ENCODE results near the gene LAMA2.

The LAMA2 gene

DNA sequence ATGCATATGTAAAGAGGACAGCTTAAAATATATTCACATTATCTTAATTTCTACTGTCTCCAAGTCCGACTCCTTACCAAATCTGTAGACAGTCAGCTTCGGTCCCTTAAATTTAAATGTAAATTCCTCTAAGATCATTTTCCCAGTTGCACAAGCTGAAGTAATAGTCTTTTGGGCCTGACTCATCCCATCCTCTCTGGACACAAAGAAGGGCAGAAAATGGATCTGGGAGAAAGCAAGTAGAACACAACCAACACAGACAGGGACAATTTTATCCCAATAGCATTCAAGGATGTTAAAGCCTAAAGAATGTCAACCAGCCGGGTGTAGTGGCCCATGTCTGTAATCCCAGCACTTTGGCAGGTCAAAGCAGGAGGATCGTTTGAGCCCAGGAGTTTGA, 598.8 kb downstream of the LAMA2 start:
- Histone ChIP-seq H3K4me3 (no peak overlapping the region), H3K9me3 (ENCODE audit: low read depth, low read length) (no peaks in the 10 kb centered on the region), H3K27ac (no peak overlapping the region), H3K9ac (ENCODE audit: insufficient read length) (no peak overlapping the region), H3K36me3 (ENCODE audit: insufficient read depth, low read length) (no peaks in the 10 kb centered on the region)
- no peak for DNase-seq (ENCODE audit: low read depth, low spot score)
- no peak for TF ChIP-seq FOXP2 (optimal IDR thresholded peaks at IDR 0.05; ENCODE audit: control extremely low read depth, extremely low read length, insufficient read depth)
- TF ChIP-seq EZH2 (IDR thresholded peaks at IDR 0.05), result no peak
- TF ChIP-seq POLR2AphosphoS5 (IDR thresholded peaks at IDR 0.05; ENCODE audit: borderline replicate concordance, low read depth, low read length), result no peak

DNA sequence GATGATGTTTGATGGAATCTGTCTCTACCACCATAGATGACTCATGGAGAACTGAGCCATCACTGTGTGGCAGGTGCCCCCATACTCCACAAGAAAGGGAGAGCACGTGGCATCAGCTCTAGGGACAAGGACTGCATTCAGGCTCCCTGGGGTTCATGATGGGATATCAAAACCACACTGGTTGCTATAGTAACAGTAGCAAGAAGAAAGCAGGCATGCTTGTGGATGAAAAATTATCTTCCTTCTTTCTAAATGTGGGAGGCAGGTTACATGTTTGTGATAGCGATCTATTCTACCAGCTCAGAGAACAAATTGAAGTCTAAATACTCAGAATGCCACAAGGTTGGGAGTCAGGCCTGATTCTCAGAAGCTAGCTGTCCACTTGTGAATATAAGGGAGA, 602.8 kb downstream of the LAMA2 start:
- no peak overlapping the region for H3K4me3 ChIP-seq
- H3K9ac ChIP-seq (ENCODE audit: insufficient read length), result no peak overlapping the region
- H3K27ac ChIP-seq, result no peak overlapping the region
- DNase-seq (ENCODE audit: low read depth, low spot score), result no peak
- no peaks in the 10 kb centered on the region for H3K9me3 ChIP-seq (ENCODE audit: low read depth, low read length)
- H3K36me3 ChIP-seq (ENCODE audit: insufficient read depth, low read length), result no peaks in the 10 kb centered on the region
- TF ChIP-seq POLR2AphosphoS5 (IDR thresholded peaks at IDR 0.05; ENCODE audit: borderline replicate concordance, low read depth, low read length), result no peak
- TF ChIP-seq FOXP2 (optimal IDR thresholded peaks at IDR 0.05; ENCODE audit: control extremely low read depth, extremely low read length, insufficient read depth), result no peak

DNA sequence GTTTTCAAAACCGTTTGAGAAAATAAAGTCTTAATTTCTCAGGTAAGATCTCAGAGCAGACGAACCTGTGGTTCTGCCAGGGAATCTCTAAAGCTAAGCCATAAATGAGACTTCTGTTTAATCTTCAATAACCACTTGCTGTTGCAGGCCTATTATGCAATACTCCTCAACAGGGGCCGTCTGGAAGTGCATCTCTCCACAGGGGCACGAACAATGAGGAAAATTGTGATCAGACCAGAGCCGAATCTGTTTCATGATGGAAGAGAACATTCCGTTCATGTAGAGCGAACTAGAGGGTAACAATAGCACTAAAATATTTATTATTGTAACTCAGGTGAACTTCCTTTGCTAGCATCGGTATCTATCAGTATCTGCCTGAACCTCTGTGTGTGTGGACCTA, 603.4 kb downstream of the LAMA2 start:
- H3K36me3 ChIP-seq (ENCODE audit: insufficient read depth, low read length), result no peaks in the 10 kb centered on the region
- TF ChIP-seq FOXP2 (optimal IDR thresholded peaks at IDR 0.05; ENCODE audit: control extremely low read depth, extremely low read length, insufficient read depth) (no peak), POLR2AphosphoS5 (IDR thresholded peaks at IDR 0.05; ENCODE audit: borderline replicate concordance, low read depth, low read length) (no peak)
- DNase-seq (ENCODE audit: low read depth, low spot score), result no peak

DNA sequence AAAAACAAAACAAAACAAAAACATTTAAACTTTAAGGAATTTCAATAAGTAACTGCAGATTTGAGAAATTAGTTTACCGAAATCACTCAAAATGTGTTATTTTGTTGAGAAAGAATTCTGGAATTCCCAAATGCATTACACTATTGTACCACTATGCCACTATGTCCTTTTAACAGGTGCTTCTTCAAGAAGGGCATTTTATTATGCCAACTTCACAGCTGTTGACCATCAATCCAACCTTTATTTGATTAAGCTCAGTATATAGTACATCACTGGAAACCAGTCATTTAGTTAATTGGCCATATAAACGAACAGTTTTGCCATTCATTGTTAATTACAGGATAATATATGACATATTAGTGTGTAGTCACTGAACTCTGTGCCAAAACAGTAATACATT, 605.4 kb downstream of the LAMA2 start:
- DNase-seq (ENCODE audit: low read depth, low spot score), result no peak
- H3K27ac ChIP-seq, result no peak overlapping the region

More for the DNA sequence above, 603.4 kb downstream of the LAMA2 start:
- Histone ChIP-seq H3K9ac (ENCODE audit: insufficient read length) (no peak overlapping the region), H3K27ac (no peak overlapping the region), H3K4me3 (no peak overlapping the region), H3K9me3 (ENCODE audit: low read depth, low read length) (no peaks in the 10 kb centered on the region)

DNA sequence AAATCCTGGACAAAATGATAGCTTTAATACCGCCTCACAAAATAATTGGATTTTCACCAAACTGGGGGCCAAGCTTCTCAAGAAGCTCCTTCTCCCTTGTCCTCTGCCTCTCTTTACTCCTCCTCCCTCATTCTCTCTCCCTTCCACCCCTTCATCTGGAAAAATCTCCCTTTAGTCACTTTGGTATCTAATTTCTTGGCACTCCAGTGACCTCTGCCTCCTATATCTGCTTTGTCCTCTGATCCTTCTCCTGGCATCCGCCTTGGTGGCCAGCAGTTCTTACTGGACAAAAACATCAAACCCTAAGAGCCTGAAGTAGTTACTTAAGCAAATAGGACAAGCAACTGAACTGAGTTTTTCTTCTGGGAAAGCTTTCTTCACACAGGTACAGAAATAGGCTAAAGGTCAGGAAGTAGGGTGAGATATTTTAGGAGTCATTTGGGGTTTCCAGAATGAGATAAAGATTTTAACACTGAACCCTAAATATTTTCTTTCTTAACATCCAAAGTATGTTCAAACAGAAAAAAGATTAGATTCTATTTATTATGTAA, 606.4 kb downstream of the LAMA2 start:
- DNase-seq (ENCODE audit: low read depth, low spot score), result no peak
- Histone ChIP-seq H3K27ac (no peak overlapping the region), H3K9ac (ENCODE audit: insufficient read length) (no peak overlapping the region), H3K36me3 (ENCODE audit: insufficient read depth, low read length) (no peaks in the 10 kb centered on the region), H3K9me3 (ENCODE audit: low read depth, low read length) (no peaks in the 10 kb centered on the region), H3K4me3 (no peak overlapping the region)
- TF ChIP-seq EZH2 (IDR thresholded peaks at IDR 0.05) (no peak), FOXP2 (optimal IDR thresholded peaks at IDR 0.05; ENCODE audit: control extremely low read depth, extremely low read length, insufficient read depth) (no peak), POLR2AphosphoS5 (IDR thresholded peaks at IDR 0.05; ENCODE audit: borderline replicate concordance, low read depth, low read length) (no peak)

More for the DNA sequence above, 605.4 kb downstream of the LAMA2 start:
- Histone ChIP-seq H3K4me3 (no peak overlapping the region), H3K36me3 (ENCODE audit: insufficient read depth, low read length) (no peaks in the 10 kb centered on the region), H3K9ac (ENCODE audit: insufficient read length) (no peak overlapping the region), H3K9me3 (ENCODE audit: low read depth, low read length) (no peaks in the 10 kb centered on the region)
- TF ChIP-seq POLR2AphosphoS5 (IDR thresholded peaks at IDR 0.05; ENCODE audit: borderline replicate concordance, low read depth, low read length), result no peak
- no peak for TF ChIP-seq FOXP2 (optimal IDR thresholded peaks at IDR 0.05; ENCODE audit: control extremely low read depth, extremely low read length, insufficient read depth)
- no peak for TF ChIP-seq EZH2 (IDR thresholded peaks at IDR 0.05)

DNA sequence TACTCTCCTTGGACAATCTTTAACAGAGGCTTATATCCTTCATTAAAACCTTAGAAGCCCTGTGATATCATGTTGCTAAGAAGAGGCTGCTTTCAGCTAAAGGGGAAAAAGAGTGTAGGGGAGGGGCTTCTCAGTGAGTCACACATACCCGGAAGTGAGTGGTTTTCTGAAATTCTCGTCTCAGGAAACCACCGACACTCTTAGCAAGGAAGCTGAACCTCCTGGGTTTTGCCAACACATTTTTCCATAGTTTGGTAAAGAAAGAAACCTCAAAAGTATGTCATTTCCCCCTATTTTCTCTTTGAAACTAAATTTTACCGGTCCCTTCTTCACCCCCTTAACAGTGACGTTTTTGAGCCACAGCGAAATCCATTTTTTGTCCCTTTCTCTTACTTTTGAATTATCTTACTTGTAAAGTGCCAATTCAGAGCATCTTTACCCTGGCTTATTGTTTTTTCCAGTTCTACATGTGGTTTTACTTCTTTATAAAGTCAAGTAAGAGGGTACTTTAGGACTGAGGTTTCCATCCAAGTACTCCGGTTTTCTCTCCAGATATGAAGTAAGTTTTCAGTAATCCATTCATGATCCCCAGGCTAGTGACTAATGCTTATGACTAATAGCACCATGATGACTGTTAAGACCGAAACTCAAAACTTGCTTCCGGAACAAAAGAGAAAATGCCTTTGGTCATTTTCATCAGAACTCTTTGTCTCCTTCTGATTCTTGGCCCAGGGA, 607.8 kb downstream of the LAMA2 start:
- H3K9me3 ChIP-seq (ENCODE audit: low read depth, low read length), result no peaks in the 10 kb centered on the region
- H3K9ac ChIP-seq (ENCODE audit: insufficient read length), result peak overlapping the region; percentile 64
- peak overlapping the region; percentile 72 for H3K4me3 ChIP-seq
- no peaks in the 10 kb centered on the region for H3K36me3 ChIP-seq (ENCODE audit: insufficient read depth, low read length)
- TF ChIP-seq EZH2 (IDR thresholded peaks at IDR 0.05) (no peak), POLR2AphosphoS5 (IDR thresholded peaks at IDR 0.05; ENCODE audit: borderline replicate concordance, low read depth, low read length) (peak; percentile 64), FOXP2 (optimal IDR thresholded peaks at IDR 0.05; ENCODE audit: control extremely low read depth, extremely low read length, insufficient read depth) (no peak)
- H3K27ac ChIP-seq, result peak overlapping the region; percentile 96
- peak; percentile 88 for DNase-seq (ENCODE audit: low read depth, low spot score)

DNA sequence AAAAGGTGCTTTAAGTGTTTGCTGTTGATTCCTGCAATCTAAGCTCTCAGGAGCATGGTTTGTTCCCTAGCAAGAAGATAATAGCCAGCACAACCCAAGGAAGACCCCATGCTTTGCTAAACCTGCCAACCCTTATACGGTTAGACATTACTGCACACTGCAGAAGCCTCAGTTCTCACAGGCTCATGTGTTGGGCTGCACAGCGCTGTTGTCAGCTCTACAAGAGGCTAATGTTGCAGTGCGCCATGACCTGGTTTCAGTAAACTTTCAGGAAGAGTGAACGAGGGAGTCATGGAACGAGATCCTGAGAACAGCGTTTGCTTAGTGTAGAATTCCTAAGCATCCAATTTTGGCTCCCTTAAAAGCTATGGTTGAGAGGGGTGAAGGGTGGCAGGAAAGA, 608.5 kb downstream of the LAMA2 start:
- Histone ChIP-seq H3K4me3 (peak overlapping the region; percentile 72), H3K9me3 (ENCODE audit: low read depth, low read length) (no peaks in the 10 kb centered on the region), H3K27ac (peak overlapping the region; percentile 96), H3K9ac (ENCODE audit: insufficient read length) (peak overlapping the region; percentile 64), H3K36me3 (ENCODE audit: insufficient read depth, low read length) (no peaks in the 10 kb centered on the region)
- DNase-seq (ENCODE audit: low read depth, low spot score), result no peak
- no peak for TF ChIP-seq EZH2 (IDR thresholded peaks at IDR 0.05)

DNA sequence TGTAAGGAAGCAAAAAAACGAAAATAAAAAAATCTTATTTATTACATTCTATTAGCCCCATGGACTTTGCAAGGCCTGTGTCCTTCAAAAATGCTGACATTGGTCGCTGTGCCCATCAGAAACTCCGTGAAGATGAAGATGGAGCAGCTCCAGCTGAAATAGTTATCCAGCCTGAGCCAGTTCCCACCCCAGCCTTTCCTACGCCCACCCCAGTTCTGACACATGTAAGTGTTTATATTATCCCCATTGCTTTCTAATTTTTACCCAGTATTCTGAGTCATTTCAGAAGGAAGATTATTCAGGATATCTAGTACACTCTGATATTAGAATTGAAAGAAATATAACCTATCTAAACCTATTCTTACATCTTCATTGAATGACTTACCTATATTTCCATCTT, 609.3 kb downstream of the LAMA2 start:
- Histone ChIP-seq H3K9ac (ENCODE audit: insufficient read length) (no peak overlapping the region), H3K27ac (no peak overlapping the region), H3K9me3 (ENCODE audit: low read depth, low read length) (no peaks in the 10 kb centered on the region), H3K36me3 (ENCODE audit: insufficient read depth, low read length) (no peaks in the 10 kb centered on the region), H3K4me3 (no peak overlapping the region)
- TF ChIP-seq POLR2AphosphoS5 (IDR thresholded peaks at IDR 0.05; ENCODE audit: borderline replicate concordance, low read depth, low read length), result no peak
- no peak for TF ChIP-seq EZH2 (IDR thresholded peaks at IDR 0.05)
- no peak for TF ChIP-seq FOXP2 (optimal IDR thresholded peaks at IDR 0.05; ENCODE audit: control extremely low read depth, extremely low read length, insufficient read depth)
- DNase-seq (ENCODE audit: low read depth, low spot score), result no peak

Data from SK-N-MC (cell line).